ENCODE measurements around the gene CIC.

CIC gene

GRCh38 chr19:42268704-42269477 is at the start of gene CIC:
Gene CIC, plus strand, starts transcription at chr19:42269252. Its CDS starts 2,532 bp downstream, at chr19:42271784.
- Histone ChIP-seq H3K27ac (ENCODE audit: low read length) (peak within 1 kb of the TSS; percentile 98), H3K36me3 (ENCODE audit: control insufficient read depth in 1 of 2, insufficient read depth in 2 of 2, low read length in 2 of 2) (peaks cover 0 to 38% of the 10 kb centered on the region in 2 donors), H3K9me3 (ENCODE audit: control insufficient read depth in 1 of 2, low read length in 2 of 2) (no peaks in the 10 kb centered on the region), H3K4me3 (ENCODE audit: low read depth in 1 of 2, low read length in 2 of 2) (peak within 1 kb of the TSS; percentile 73 to 81), H3K4me1 (ENCODE audit: control insufficient read depth in 1 of 2, insufficient read depth in 2 of 2, low read length in 2 of 2) (peaks cover 10 to 29% of the 10 kb centered on the region in 2 donors), H3K27me3 (ENCODE audit: low read depth, low read length) (no peaks in the 10 kb centered on the region)

GRCh38 chr19:42219812-42220750 is 49.0 kb upstream of the CIC start, which contains the start of gene ZNF526:
Gene ZNF526, plus strand, starts transcription at chr19:42220312. Its CDS starts 4,092 bp downstream, at chr19:42224404.
- Histone ChIP-seq H3K36me3 (ENCODE audit: control insufficient read depth in 1 of 2, insufficient read depth in 2 of 2, low read length in 2 of 2) (peaks cover 10 to 12% of the 10 kb centered on the region in 2 donors), H3K4me1 (ENCODE audit: control insufficient read depth in 1 of 2, insufficient read depth in 2 of 2, low read length in 2 of 2) (peaks cover 9 to 44% of the 10 kb centered on the region in 2 donors), H3K9me3 (ENCODE audit: control insufficient read depth in 1 of 2, low read length in 2 of 2) (no peaks in the 10 kb centered on the region), H3K4me3 (ENCODE audit: low read depth in 1 of 2, low read length in 2 of 2) (peak within 1 kb of the TSS; percentile 84 to 98), H3K27ac (ENCODE audit: low read length) (peak within 1 kb of the TSS; percentile 96), H3K27me3 (ENCODE audit: low read depth, low read length) (no peaks in the 10 kb centered on the region)

GRCh38 chr19:42220751-42221097 is 48.3 kb upstream of the CIC start:
- peak overlapping the region; percentile 88 for H3K27ac ChIP-seq (ENCODE audit: low read length)
- peak overlapping the region; percentile 84 to 98 for H3K4me3 ChIP-seq (ENCODE audit: low read depth in 1 of 2, low read length in 2 of 2)
- H3K4me1 ChIP-seq (ENCODE audit: control insufficient read depth in 1 of 2, insufficient read depth in 2 of 2, low read length in 2 of 2) = peaks cover 9 to 38% of the 10 kb centered on the region in 2 donors
- H3K9me3 ChIP-seq (ENCODE audit: control insufficient read depth in 1 of 2, low read length in 2 of 2) = no peaks in the 10 kb centered on the region
- peaks cover 10 to 16% of the 10 kb centered on the region in 2 donors for H3K36me3 ChIP-seq (ENCODE audit: control insufficient read depth in 1 of 2, insufficient read depth in 2 of 2, low read length in 2 of 2)
- no peaks in the 10 kb centered on the region for H3K27me3 ChIP-seq (ENCODE audit: low read depth, low read length)

- Histone ChIP-seq H3K36me3 (ENCODE audit: control insufficient read depth in 1 of 2, insufficient read depth in 2 of 2, low read length in 2 of 2) (peaks cover 35 to 47% of the 10 kb centered on the region in 2 donors), H3K27ac (ENCODE audit: low read length) (no peak overlapping the region), H3K27me3 (ENCODE audit: low read depth, low read length) (no peaks in the 10 kb centered on the region), H3K4me3 (ENCODE audit: low read depth in 1 of 2, low read length in 2 of 2) (no peak overlapping the region), H3K4me1 (ENCODE audit: control insufficient read depth in 1 of 2, insufficient read depth in 2 of 2, low read length in 2 of 2) (peaks cover 0 to 9% of the 10 kb centered on the region in 2 donors), H3K9me3 (ENCODE audit: control insufficient read depth in 1 of 2, low read length in 2 of 2) (no peaks in the 10 kb centered on the region)
Observed at GRCh38 chr19:42224940-42225717, 43.9 kb upstream of the CIC start.

- Histone ChIP-seq H3K36me3 (ENCODE audit: control insufficient read depth in 1 of 2, insufficient read depth in 2 of 2, low read length in 2 of 2) (peaks cover 36 to 50% of the 10 kb centered on the region in 2 donors), H3K4me3 (ENCODE audit: low read depth in 1 of 2, low read length in 2 of 2) (no peak overlapping the region), H3K9me3 (ENCODE audit: control insufficient read depth in 1 of 2, low read length in 2 of 2) (no peaks in the 10 kb centered on the region), H3K27me3 (ENCODE audit: low read depth, low read length) (no peaks in the 10 kb centered on the region), H3K4me1 (ENCODE audit: control insufficient read depth in 1 of 2, insufficient read depth in 2 of 2, low read length in 2 of 2) (peaks cover 0 to 6% of the 10 kb centered on the region in 2 donors), H3K27ac (ENCODE audit: low read length) (no peak overlapping the region)
Observed at GRCh38 chr19:42225718-42226292, 43.2 kb upstream of the CIC start.

- no peak overlapping the region for H3K27ac ChIP-seq (ENCODE audit: low read length)
- H3K36me3 ChIP-seq (ENCODE audit: control insufficient read depth in 1 of 2, insufficient read depth in 2 of 2, low read length in 2 of 2) = peaks cover 46 to 60% of the 10 kb centered on the region in 2 donors
- H3K27me3 ChIP-seq (ENCODE audit: low read depth, low read length) = no peaks in the 10 kb centered on the region
- H3K4me1 ChIP-seq (ENCODE audit: control insufficient read depth in 1 of 2, insufficient read depth in 2 of 2, low read length in 2 of 2) = no peaks in the 10 kb centered on the region
- H3K4me3 ChIP-seq (ENCODE audit: low read depth in 1 of 2, low read length in 2 of 2) = no peak overlapping the region
- no peaks in the 10 kb centered on the region for H3K9me3 ChIP-seq (ENCODE audit: control insufficient read depth in 1 of 2, low read length in 2 of 2)
Observed at GRCh38 chr19:42226886-42227285, 42.2 kb upstream of the CIC start.

- H3K27me3 ChIP-seq (ENCODE audit: low read depth, low read length) = no peaks in the 10 kb centered on the region
- H3K36me3 ChIP-seq (ENCODE audit: control insufficient read depth in 1 of 2, insufficient read depth in 2 of 2, low read length in 2 of 2) = peaks cover 61 to 77% of the 10 kb centered on the region in 2 donors
- H3K4me1 ChIP-seq (ENCODE audit: control insufficient read depth in 1 of 2, insufficient read depth in 2 of 2, low read length in 2 of 2) = no peaks in the 10 kb centered on the region
- no peak overlapping the region for H3K27ac ChIP-seq (ENCODE audit: low read length)
- H3K4me3 ChIP-seq (ENCODE audit: low read depth in 1 of 2, low read length in 2 of 2) = no peak overlapping the region
- H3K9me3 ChIP-seq (ENCODE audit: control insufficient read depth in 1 of 2, low read length in 2 of 2) = no peaks in the 10 kb centered on the region
Observed at GRCh38 chr19:42228641-42229040, 40.4 kb upstream of the CIC start.

GRCh38 chr19:42229301-42229854 is 39.7 kb upstream of the CIC start:
- Histone ChIP-seq H3K4me1 (ENCODE audit: control insufficient read depth in 1 of 2, insufficient read depth in 2 of 2, low read length in 2 of 2) (peaks cover 0 to 4% of the 10 kb centered on the region in 2 donors), H3K27ac (ENCODE audit: low read length) (no peak overlapping the region), H3K27me3 (ENCODE audit: low read depth, low read length) (no peaks in the 10 kb centered on the region), H3K36me3 (ENCODE audit: control insufficient read depth in 1 of 2, insufficient read depth in 2 of 2, low read length in 2 of 2) (peaks cover 66 to 82% of the 10 kb centered on the region in 2 donors), H3K9me3 (ENCODE audit: control insufficient read depth in 1 of 2, low read length in 2 of 2) (no peaks in the 10 kb centered on the region), H3K4me3 (ENCODE audit: low read depth in 1 of 2, low read length in 2 of 2) (no peak overlapping the region)

- Histone ChIP-seq H3K27ac (ENCODE audit: low read length) (no peak overlapping the region), H3K4me3 (ENCODE audit: low read depth in 1 of 2, low read length in 2 of 2) (no peak overlapping the region), H3K4me1 (ENCODE audit: control insufficient read depth in 1 of 2, insufficient read depth in 2 of 2, low read length in 2 of 2) (peaks cover 0 to 4% of the 10 kb centered on the region in 2 donors), H3K9me3 (ENCODE audit: control insufficient read depth in 1 of 2, low read length in 2 of 2) (no peaks in the 10 kb centered on the region), H3K27me3 (ENCODE audit: low read depth, low read length) (no peaks in the 10 kb centered on the region), H3K36me3 (ENCODE audit: control insufficient read depth in 1 of 2, insufficient read depth in 2 of 2, low read length in 2 of 2) (peaks cover 62 to 81% of the 10 kb centered on the region in 2 donors)
Observed at GRCh38 chr19:42229855-42230351, 39.1 kb upstream of the CIC start.

GRCh38 chr19:42230571-42230970 is 38.5 kb upstream of the CIC start:
- no peaks in the 10 kb centered on the region for H3K9me3 ChIP-seq (ENCODE audit: control insufficient read depth in 1 of 2, low read length in 2 of 2)
- no peak overlapping the region for H3K4me3 ChIP-seq (ENCODE audit: low read depth in 1 of 2, low read length in 2 of 2)
- no peaks in the 10 kb centered on the region for H3K27me3 ChIP-seq (ENCODE audit: low read depth, low read length)
- no peak overlapping the region for H3K27ac ChIP-seq (ENCODE audit: low read length)
- H3K36me3 ChIP-seq (ENCODE audit: control insufficient read depth in 1 of 2, insufficient read depth in 2 of 2, low read length in 2 of 2) = peaks cover 64 to 81% of the 10 kb centered on the region in 2 donors
- peaks cover 0 to 4% of the 10 kb centered on the region in 2 donors for H3K4me1 ChIP-seq (ENCODE audit: control insufficient read depth in 1 of 2, insufficient read depth in 2 of 2, low read length in 2 of 2)

Measured in muscle layer of duodenum (tissue), 2 donors.